ENCODE data around the gene ST8SIA1.

ST8SIA1 gene

GRCh38 chr12:22238211-22238610, 96.3 kb downstream of the ST8SIA1 start:
- DNase-seq (ENCODE audit: low read depth): no peak

DNA sequence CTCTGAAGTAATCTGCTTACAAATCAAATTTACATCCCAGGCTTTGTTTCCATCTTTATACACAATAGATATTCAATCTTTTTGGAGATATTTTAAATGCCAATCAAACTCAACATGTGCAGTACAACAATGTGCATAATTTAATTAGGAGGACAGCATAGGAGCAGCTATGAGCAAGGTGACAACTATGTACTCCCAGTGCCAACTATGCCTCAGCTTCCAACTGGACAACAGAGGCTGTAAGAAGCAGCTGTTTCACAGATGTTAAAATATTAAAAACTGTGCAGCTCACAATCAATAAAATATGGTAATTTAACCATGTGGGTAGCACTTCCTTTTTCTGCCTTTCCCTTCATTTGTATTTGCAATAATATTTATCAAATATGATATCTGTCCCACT, 99.9 kb downstream of the ST8SIA1 start:
- DNase-seq (ENCODE audit: low read depth): no peak

DNA sequence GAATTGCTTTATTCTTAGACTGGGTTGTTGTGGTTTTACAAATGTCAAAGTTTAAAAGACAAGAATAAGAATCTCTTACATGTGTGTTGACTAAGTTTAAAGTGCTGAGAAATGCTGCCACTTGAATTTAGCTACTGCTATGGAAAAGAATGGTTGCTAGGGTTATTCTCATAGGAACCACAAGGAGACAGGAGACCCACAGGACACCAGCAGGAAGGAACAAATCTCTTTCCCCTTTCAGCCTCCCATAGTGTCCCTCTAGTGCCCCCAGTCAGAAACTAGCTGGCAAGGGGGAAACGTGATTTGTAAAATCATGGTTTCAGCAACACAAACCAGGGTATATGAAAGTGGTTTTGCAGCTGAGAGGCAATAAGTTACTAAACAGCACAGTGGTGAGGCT, 102.7 kb downstream of the ST8SIA1 start:
- no peak for DNase-seq (ENCODE audit: low read depth)

- no peak for DNase-seq (ENCODE audit: low read depth)
These were observed 103.4 kb downstream of the ST8SIA1 start for GRCh38 chr12:22231078-22231477.

- no peak for DNase-seq (ENCODE audit: low read depth)
These were observed 104.2 kb downstream of the ST8SIA1 start for GRCh38 chr12:22230280-22230794.

DNA sequence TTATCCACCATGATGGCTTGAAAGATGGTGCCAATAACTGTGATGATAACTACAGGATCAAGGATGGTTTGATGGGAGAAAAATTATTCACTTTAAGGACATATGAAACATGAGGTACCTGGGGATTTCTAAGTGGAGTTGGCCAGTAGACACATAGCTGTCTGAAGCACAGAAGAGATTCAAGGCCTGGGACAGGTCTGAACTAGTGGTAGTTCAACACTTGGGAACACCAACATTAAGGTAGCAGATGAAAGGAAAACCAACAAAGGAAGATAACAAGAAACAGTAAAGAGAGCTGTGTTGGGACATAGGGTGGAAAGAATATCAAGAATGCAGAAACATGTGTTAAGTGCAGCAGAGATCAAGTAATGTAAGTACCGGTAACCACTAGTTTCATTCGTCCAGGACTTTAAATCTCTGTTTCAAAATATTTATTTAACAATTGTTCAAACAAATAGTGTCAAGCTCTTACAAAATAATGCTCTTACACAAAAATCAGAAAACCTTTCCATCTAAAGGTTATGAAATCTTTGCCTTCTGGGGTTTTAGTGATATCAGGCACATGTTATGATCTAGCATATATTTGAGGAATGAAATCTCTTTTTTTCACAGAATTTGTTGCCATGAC, 104.7 kb downstream of the ST8SIA1 start:
- peak; percentile 24 for DNase-seq (ENCODE audit: low read depth)

GRCh38 chr12:22228022-22228875, 106.3 kb downstream of the ST8SIA1 start:
- peak; percentile 44 for DNase-seq (ENCODE audit: low read depth)

DNA sequence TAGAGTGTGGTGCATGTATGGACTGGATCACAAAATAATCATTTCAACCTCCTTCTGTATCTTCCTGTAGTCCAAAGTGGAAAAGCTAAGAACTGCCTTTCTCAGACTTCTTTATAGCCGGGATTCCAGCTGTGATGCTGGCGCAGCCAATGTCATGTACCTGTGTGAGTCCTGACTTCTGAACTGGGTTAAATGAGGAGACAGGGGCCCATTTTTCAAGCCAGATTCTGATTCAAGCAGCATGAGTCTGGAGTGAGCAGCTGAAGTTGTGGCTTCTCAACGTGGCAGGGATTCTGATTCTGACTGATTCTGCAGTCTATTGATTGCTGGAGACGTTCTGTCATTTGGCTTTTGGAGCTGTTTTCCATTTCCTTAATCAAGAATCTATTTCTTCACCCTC, 111.2 kb downstream of the ST8SIA1 start:
- no peak for DNase-seq (ENCODE audit: low read depth)

- no peak for DNase-seq (ENCODE audit: low read depth)
These were observed 117.0 kb downstream of the ST8SIA1 start for GRCh38 chr12:22217556-22217955.

DNA sequence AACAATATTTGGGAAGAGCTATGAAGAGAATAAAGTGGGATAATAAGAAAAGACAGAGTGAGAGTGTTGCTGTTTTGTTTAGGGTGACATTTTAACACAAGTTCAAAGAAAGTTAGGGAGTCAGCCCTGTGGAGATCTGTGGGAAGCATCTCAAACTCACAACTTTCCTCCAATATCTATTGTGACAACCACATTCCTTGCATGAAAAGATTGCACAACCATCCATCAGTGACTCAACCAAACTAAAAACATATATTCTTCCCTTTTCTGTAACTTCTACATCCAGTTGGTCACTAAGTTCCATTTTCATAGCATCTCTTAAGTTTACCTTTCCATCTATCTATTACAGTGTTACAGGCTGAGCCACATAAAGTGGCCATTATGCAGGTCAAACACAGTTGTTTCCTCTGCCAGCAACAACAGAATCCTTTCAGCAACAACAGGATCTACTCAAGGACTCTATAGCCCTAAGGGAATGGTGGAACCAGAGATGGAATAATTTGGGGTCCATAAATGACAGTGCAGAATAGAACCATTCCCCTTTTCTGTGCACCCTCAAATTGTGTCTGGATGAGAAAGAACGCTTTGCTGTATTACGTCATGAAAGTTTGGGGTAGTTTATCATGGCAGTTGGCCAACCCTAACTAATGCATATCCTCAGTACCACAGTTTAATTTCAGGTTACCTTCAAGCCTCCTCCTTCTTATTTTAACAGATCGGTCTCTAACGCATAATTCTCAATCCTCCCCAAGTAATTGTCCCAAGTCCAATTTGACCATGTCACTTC, 118.8 kb downstream of the ST8SIA1 start:
- peak; percentile 16 for DNase-seq (ENCODE audit: low read depth)

GRCh38 chr12:22211128-22211527, 123.4 kb downstream of the ST8SIA1 start:
- DNase-seq (ENCODE audit: low read depth): no peak

DNA sequence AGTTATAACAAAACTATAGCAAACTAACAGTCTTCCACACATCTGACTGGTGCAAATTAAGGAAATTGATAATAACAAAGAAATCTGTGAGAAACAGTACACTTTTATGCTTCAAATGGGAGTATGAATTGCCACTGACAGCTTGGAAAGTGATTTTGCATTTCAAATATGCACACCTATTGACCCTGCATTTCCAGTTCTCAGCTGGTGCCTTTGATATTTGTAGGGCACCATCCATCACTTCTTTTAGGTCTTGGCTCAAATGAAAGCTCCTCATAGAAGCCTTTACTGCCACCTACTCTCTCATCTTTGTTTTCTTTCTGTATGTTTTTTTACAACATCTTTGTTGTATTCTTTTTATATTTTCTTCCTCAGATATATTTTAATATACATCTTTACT, 125.1 kb downstream of the ST8SIA1 start:
- no peak for DNase-seq (ENCODE audit: low read depth)

DNA sequence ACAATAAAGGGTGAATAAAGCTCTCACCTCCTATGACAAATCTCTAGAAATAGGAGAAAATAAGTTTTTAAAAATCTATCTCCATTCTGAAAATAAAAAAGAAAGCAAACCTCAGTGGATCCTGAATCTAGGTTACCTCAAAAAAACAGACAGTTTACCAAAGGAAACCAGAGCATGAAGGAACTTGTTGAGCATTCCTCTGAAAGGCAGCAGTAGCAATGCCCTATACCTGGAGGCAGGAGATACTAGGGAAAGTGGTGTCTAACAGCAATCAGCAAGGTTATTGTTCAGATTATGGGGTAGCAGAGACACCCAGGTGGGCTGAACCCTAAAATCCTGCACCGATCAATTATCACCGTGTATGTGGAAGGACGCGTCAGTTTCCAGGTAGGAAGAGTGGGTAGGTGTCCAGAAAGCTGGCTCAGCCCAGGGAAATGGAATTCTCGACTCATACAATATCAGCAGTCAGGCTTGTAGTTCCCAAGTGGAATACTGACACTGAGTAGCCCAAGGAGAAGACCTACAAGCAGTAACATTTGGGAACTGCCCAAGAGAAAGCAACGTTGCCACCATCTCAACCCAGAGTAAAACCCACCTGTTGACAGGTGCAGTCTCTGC, 128.3 kb downstream of the ST8SIA1 start:
- no peak for DNase-seq (ENCODE audit: low read depth)

DNA sequence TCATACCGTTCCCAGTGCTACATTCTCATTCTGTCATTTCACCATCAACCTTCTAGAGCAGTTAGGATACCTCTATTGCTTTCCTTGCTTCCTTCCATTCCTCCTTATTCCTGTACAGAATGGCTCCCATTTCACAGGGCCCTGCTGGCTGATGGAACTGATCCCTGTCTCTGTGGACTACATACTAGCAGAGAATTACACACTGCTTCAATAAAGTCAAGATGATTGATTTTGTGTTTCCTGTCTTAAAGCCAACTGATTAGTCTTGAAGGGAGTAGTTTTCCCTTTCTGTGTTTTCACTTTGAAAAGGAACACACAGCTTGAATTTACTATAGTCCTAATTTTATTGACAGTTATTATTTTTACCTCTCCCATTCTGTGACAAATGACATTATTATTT, 130.1 kb downstream of the ST8SIA1 start:
- no peak for DNase-seq (ENCODE audit: low read depth)

GRCh38 chr12:22202847-22203246, 131.7 kb downstream of the ST8SIA1 start:
- no peak for DNase-seq (ENCODE audit: low read depth)

GRCh38 chr12:22201101-22201500, 133.4 kb downstream of the ST8SIA1 start:
- DNase-seq (ENCODE audit: low read depth): no peak

GRCh38 chr12:22196236-22196635, 138.3 kb downstream of the ST8SIA1 start:
- DNase-seq (ENCODE audit: low read depth): no peak

DNA sequence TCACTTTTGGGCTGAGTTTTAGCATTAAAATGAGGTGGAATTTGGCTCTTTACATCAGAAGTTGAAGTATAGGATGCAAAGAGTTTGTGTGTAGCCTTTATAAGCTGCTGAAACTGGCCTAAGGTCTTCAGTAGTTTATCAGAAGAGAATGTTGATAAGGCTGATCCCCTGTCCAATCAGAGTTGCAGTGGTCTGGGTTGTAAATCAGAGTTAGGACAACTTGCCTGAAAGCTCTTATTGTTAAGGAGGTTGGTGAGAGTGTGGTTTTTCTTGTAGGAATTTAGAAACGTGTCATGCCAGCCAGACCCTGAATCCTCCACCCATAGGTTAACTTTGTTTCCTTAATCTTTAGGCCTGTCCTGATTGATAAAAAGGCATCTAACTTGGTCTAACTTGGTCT, 143.5 kb downstream of the ST8SIA1 start:
- peak; percentile 32 for DNase-seq (ENCODE audit: low read depth)

DNA sequence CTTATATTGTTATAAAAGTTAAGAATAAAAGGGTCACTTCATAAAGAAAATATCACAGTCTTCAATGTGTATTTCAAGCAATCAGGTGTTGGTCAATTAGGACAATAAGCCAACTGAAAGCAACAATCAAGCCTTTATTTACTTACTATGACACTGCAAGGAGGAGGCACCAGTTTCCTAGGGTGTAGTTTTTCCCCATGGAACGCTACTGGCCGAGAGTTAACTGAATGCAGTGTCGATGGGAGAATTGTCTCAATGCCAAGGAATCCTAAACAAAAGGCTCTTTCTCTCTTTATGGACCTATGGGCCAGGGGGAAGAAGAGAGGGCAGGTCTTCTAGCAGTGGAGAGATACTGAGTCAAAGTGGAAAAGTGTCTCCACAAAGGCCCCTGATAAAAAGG, 146.1 kb downstream of the ST8SIA1 start:
- no peak for DNase-seq (ENCODE audit: low read depth)

GRCh38 chr12:22180705-22181104, 153.8 kb downstream of the ST8SIA1 start:
- no peak for DNase-seq (ENCODE audit: low read depth)

DNA sequence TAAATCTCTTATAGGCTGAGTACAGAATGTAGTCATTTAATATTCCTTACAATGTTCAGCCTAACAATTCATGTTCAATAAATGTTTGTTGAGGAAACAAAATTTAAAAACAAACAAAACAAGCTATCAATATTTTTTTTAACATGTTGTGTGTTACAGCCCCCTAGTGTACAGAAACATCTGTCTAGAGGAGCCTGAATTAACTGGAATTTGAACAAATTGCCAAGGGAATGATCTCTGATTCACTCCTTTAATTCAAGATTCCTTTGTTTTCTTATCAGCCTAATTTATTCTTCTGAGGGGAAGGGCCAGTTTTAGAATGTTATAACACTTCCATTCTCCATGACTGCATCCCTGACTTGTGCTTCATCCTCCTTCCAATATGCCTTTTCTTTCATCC, 161.3 kb downstream of the ST8SIA1 start:
- DNase-seq (ENCODE audit: low read depth): no peak

GRCh38 chr12:22172501-22172900, 162.0 kb downstream of the ST8SIA1 start:
- no peak for DNase-seq (ENCODE audit: low read depth)

Measured in amniotic epithelial cell (primary cell).